ENCODE measurements around the gene IFI16.

The IFI16 gene

GRCh38 chr1:158992787-158993312, 16.9 kb upstream of the IFI16 start:
- Histone ChIP-seq H2BK15ac (ENCODE audit: low read length) (no peak overlapping the region), H3K18ac (ENCODE audit: low read length) (no peak overlapping the region), H3K9me3 (replicated peaks in 1 of 2; ENCODE audit: control insufficient read depth in 2 of 2, insufficient read depth in 1 of 2, low read depth in 1 of 2, low read length in 2 of 2) (no peaks in the 10 kb centered on the region), H3K27me3 (ENCODE audit: control insufficient read depth in 3 of 3, insufficient read depth in 3 of 3, low read depth in 1 of 3, low read length in 3 of 3) (no peaks in the 10 kb centered on the region), H3K79me1 (ENCODE audit: low read depth, low read length) (no peaks in the 10 kb centered on the region), H3K4ac (ENCODE audit: low read length) (no peak overlapping the region), H3K27ac (replicated peaks; ENCODE audit: low read length) (no peak overlapping the region), H2BK5ac (ENCODE audit: low read length) (no peak overlapping the region), H2AFZ (ENCODE audit: low read length) (no peak overlapping the region), H3K14ac (ENCODE audit: low read length) (no peak overlapping the region), H2BK120ac (ENCODE audit: low read depth, low read length) (no peak overlapping the region), H3K4me2 (ENCODE audit: insufficient read depth, low read length, poor library complexity, severe bottlenecking) (no peak overlapping the region), H3K36me3 (replicated peaks in 1 of 2; ENCODE audit: control insufficient read depth in 2 of 2, insufficient read depth in 2 of 2, low read length in 2 of 2) (no peaks in the 10 kb centered on the region), H2AK5ac (ENCODE audit: low read depth, low read length) (no peak overlapping the region), H3K4me3 (ENCODE audit: low read length in 2 of 2) (no peak overlapping the region), H3K4me1 (ENCODE audit: control insufficient read depth in 2 of 2, insufficient read depth in 1 of 2, low read depth in 1 of 2, low read length in 2 of 2) (no peaks in the 10 kb centered on the region), H2BK12ac (ENCODE audit: low read length) (no peak overlapping the region), H3K9ac (ENCODE audit: low read depth, low read length, poor library complexity) (no peak overlapping the region), H4K8ac (ENCODE audit: low read depth, low read length) (no peak overlapping the region), H3K23ac (ENCODE audit: low read depth, low read length, poor library complexity) (no peak overlapping the region), H4K91ac (ENCODE audit: low read depth, low read length, poor library complexity) (no peak overlapping the region)
- DNase-seq (ENCODE audit: low spot score) = no peak
- WGBS, 2 donors (ENCODE audit: extremely low coverage in 2 of 2, insufficient read length in 2 of 2, insufficient replicate concordance in 1 of 2) = no CpG with 5 or more reads among the region's 4 CpGs

DNA sequence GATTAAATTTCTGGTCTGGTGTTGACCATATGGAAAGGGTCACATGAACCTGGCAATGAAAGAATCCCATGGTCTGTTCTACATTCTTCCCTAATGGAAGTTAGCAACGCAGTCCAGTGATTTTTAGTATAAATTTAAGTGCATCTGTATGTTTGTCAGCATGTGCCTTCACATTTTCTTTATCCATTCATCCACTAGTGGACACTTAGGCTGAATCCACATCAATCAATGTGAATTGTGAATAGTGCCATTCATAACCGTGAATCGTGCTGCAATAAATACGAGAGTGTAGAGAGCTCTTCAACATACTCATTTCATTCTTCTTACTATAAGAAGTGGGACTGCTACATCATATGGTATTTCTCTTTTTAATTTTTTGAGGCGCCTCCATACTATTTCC, 12.7 kb upstream of the IFI16 start:
- H2BK5ac ChIP-seq (ENCODE audit: low read length) = no peak overlapping the region
- H3K4ac ChIP-seq (ENCODE audit: low read length) = no peak overlapping the region
- no CpG with 5 or more reads among the region's 5 CpGs for WGBS, 2 donors (ENCODE audit: extremely low coverage in 2 of 2, insufficient read length in 2 of 2, insufficient replicate concordance in 1 of 2)
- no peaks in the 10 kb centered on the region for H3K79me1 ChIP-seq (ENCODE audit: low read depth, low read length)
- H3K4me3 ChIP-seq (ENCODE audit: low read length in 2 of 2) = no peak overlapping the region
- DNase-seq (ENCODE audit: low spot score) = no peak
- H3K27me3 ChIP-seq (ENCODE audit: control insufficient read depth in 3 of 3, insufficient read depth in 3 of 3, low read depth in 1 of 3, low read length in 3 of 3) = no peaks in the 10 kb centered on the region
- H3K27ac ChIP-seq (replicated peaks; ENCODE audit: low read length) = no peak overlapping the region
- no peak overlapping the region for H2AFZ ChIP-seq (ENCODE audit: low read length)
- no peak overlapping the region for H2BK120ac ChIP-seq (ENCODE audit: low read depth, low read length)
- H3K9me3 ChIP-seq (replicated peaks in 1 of 2; ENCODE audit: control insufficient read depth in 2 of 2, insufficient read depth in 1 of 2, low read depth in 1 of 2, low read length in 2 of 2) = no peaks in the 10 kb centered on the region
- no peak overlapping the region for H2AK5ac ChIP-seq (ENCODE audit: low read depth, low read length)
- H3K4me2 ChIP-seq (ENCODE audit: insufficient read depth, low read length, poor library complexity, severe bottlenecking) = no peak overlapping the region
- H3K14ac ChIP-seq (ENCODE audit: low read length) = no peak overlapping the region
- H3K4me1 ChIP-seq (ENCODE audit: control insufficient read depth in 2 of 2, insufficient read depth in 1 of 2, low read depth in 1 of 2, low read length in 2 of 2) = peaks cover 0 to 5% of the 10 kb centered on the region in 2 donors
- H4K8ac ChIP-seq (ENCODE audit: low read depth, low read length) = no peak overlapping the region
- H3K23ac ChIP-seq (ENCODE audit: low read depth, low read length, poor library complexity) = no peak overlapping the region
- H3K36me3 ChIP-seq (replicated peaks in 1 of 2; ENCODE audit: control insufficient read depth in 2 of 2, insufficient read depth in 2 of 2, low read length in 2 of 2) = no peaks in the 10 kb centered on the region
- no peak overlapping the region for H2BK15ac ChIP-seq (ENCODE audit: low read length)
- no peak overlapping the region for H3K9ac ChIP-seq (ENCODE audit: low read depth, low read length, poor library complexity)
- no peak overlapping the region for H3K18ac ChIP-seq (ENCODE audit: low read length)
- H2BK12ac ChIP-seq (ENCODE audit: low read length) = no peak overlapping the region
- H4K91ac ChIP-seq (ENCODE audit: low read depth, low read length, poor library complexity) = no peak overlapping the region

DNA sequence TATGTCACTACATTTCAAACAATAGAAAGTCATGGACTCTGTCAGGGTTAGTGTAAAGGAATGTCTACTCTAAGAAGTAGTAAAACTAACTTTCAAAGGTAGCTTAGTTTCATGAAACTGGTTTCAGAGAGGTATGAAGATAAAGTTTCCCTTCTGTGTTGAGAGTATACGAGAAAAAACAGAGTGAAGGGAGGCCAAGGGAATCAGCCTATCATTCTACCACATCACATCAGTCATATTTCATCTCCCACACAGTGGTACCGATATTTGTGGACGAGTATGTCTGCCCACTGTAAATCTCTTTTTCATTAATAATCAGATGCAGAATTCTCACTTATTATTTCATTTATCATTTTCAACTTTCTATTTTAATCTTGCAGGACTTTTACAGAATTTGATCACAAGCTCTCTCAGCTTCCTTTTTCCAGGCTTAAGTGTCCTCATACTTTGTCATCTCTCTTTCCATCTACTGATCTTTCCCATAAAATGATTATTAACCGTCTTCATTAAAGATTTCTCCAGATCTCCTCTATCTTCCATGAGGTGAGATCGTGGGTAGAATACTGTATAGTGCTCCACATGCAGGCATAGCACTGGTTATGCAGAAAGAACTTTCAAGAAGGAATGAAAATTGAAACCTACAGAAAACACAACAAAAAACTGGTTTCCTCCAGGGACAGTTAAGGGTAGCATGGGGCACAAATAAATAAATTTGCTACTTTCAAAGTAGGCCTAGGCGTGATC, 11.5 kb upstream of the IFI16 start:
- Histone ChIP-seq H3K79me1 (ENCODE audit: low read depth, low read length) (no peaks in the 10 kb centered on the region), H2BK120ac (ENCODE audit: low read depth, low read length) (no peak overlapping the region), H2BK15ac (ENCODE audit: low read length) (no peak overlapping the region), H2AK5ac (ENCODE audit: low read depth, low read length) (no peak overlapping the region), H3K9ac (ENCODE audit: low read depth, low read length, poor library complexity) (no peak overlapping the region), H3K4me3 (ENCODE audit: low read length in 2 of 2) (no peak overlapping the region), H3K27me3 (ENCODE audit: control insufficient read depth in 3 of 3, insufficient read depth in 3 of 3, low read depth in 1 of 3, low read length in 3 of 3) (no peaks in the 10 kb centered on the region), H3K14ac (ENCODE audit: low read length) (no peak overlapping the region), H2BK12ac (ENCODE audit: low read length) (no peak overlapping the region), H2BK5ac (ENCODE audit: low read length) (no peak overlapping the region), H3K27ac (replicated peaks; ENCODE audit: low read length) (no peak overlapping the region), H4K91ac (ENCODE audit: low read depth, low read length, poor library complexity) (no peak overlapping the region), H3K4ac (ENCODE audit: low read length) (no peak overlapping the region), H4K8ac (ENCODE audit: low read depth, low read length) (no peak overlapping the region), H3K36me3 (replicated peaks in 1 of 2; ENCODE audit: control insufficient read depth in 2 of 2, insufficient read depth in 2 of 2, low read length in 2 of 2) (no peaks in the 10 kb centered on the region), H3K9me3 (replicated peaks in 1 of 2; ENCODE audit: control insufficient read depth in 2 of 2, insufficient read depth in 1 of 2, low read depth in 1 of 2, low read length in 2 of 2) (no peaks in the 10 kb centered on the region), H2AFZ (ENCODE audit: low read length) (peak overlapping the region; percentile 79), H3K23ac (ENCODE audit: low read depth, low read length, poor library complexity) (no peak overlapping the region), H3K4me1 (ENCODE audit: control insufficient read depth in 2 of 2, insufficient read depth in 1 of 2, low read depth in 1 of 2, low read length in 2 of 2) (peaks cover 0 to 5% of the 10 kb centered on the region in 2 donors), H3K18ac (ENCODE audit: low read length) (no peak overlapping the region), H3K4me2 (ENCODE audit: insufficient read depth, low read length, poor library complexity, severe bottlenecking) (no peak overlapping the region)
- DNase-seq (ENCODE audit: low spot score) = no peak
- no CpG with 5 or more reads among the region's 6 CpGs for WGBS, 2 donors (ENCODE audit: extremely low coverage in 2 of 2, insufficient read length in 2 of 2, insufficient replicate concordance in 1 of 2)

DNA sequence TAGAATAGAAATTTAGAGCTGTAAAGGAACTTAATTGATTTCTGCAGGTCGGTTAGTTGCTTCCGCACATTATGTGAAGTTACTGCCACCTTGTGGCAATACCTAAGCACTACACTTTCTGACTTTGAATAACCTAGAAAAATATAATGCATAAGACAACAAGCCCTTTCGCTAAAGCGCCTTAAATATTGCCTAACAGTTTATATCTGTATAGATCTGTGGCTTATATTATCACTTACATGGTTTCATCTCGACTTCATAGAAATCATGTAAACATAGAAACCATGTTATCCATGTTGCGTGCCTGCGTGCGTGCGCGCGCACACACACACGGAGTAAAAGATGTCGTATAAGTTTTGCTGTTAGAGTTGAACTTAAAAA, 10.9 kb upstream of the IFI16 start:
- H2BK5ac ChIP-seq (ENCODE audit: low read length) = no peak overlapping the region
- no peak overlapping the region for H2AK5ac ChIP-seq (ENCODE audit: low read depth, low read length)
- no peak overlapping the region for H4K8ac ChIP-seq (ENCODE audit: low read depth, low read length)
- H3K36me3 ChIP-seq (replicated peaks in 1 of 2; ENCODE audit: control insufficient read depth in 2 of 2, insufficient read depth in 2 of 2, low read length in 2 of 2) = no peaks in the 10 kb centered on the region
- no peaks in the 10 kb centered on the region for H3K79me1 ChIP-seq (ENCODE audit: low read depth, low read length)
- DNase-seq (ENCODE audit: low spot score) = peak; percentile 65
- peak overlapping the region; percentile 79 for H2AFZ ChIP-seq (ENCODE audit: low read length)
- no peak overlapping the region for H3K18ac ChIP-seq (ENCODE audit: low read length)
- H4K91ac ChIP-seq (ENCODE audit: low read depth, low read length, poor library complexity) = no peak overlapping the region
- peaks cover 0 to 5% of the 10 kb centered on the region in 2 donors for H3K4me1 ChIP-seq (ENCODE audit: control insufficient read depth in 2 of 2, insufficient read depth in 1 of 2, low read depth in 1 of 2, low read length in 2 of 2)
- H2BK12ac ChIP-seq (ENCODE audit: low read length) = no peak overlapping the region
- no peak overlapping the region for H2BK15ac ChIP-seq (ENCODE audit: low read length)
- H3K14ac ChIP-seq (ENCODE audit: low read length) = no peak overlapping the region
- H3K4ac ChIP-seq (ENCODE audit: low read length) = no peak overlapping the region
- H3K27me3 ChIP-seq (ENCODE audit: control insufficient read depth in 3 of 3, insufficient read depth in 3 of 3, low read depth in 1 of 3, low read length in 3 of 3) = no peaks in the 10 kb centered on the region
- H3K27ac ChIP-seq (replicated peaks; ENCODE audit: low read length) = no peak overlapping the region
- no CpG with 5 or more reads among the region's 13 CpGs for WGBS, 2 donors (ENCODE audit: extremely low coverage in 2 of 2, insufficient read length in 2 of 2, insufficient replicate concordance in 1 of 2)
- no peak overlapping the region for H2BK120ac ChIP-seq (ENCODE audit: low read depth, low read length)
- peak overlapping the region; percentile 52 to 70 for H3K4me3 ChIP-seq (ENCODE audit: low read length in 2 of 2)
- no peak overlapping the region for H3K9ac ChIP-seq (ENCODE audit: low read depth, low read length, poor library complexity)
- H3K4me2 ChIP-seq (ENCODE audit: insufficient read depth, low read length, poor library complexity, severe bottlenecking) = peak overlapping the region; percentile 56
- H3K9me3 ChIP-seq (replicated peaks in 1 of 2; ENCODE audit: control insufficient read depth in 2 of 2, insufficient read depth in 1 of 2, low read depth in 1 of 2, low read length in 2 of 2) = no peaks in the 10 kb centered on the region
- H3K23ac ChIP-seq (ENCODE audit: low read depth, low read length, poor library complexity) = no peak overlapping the region
